Bronchial epithelial cell (primary cell): ENCODE data around the gene TFF2. TPM values are rescaled to one million over a fixed set of nuclear protein-coding genes. Genes with fewer than 3 reads are reported as not detected.

Experiments used
- DNase-seq: peaks from one replicate; pipeline ENCODE4 v3.0.0-alpha.2; 2010; ENCODE audit warnings: low read depth
- FAIRE-seq: peaks from 2 replicates; lab custom pipeline; 2011; peaks lifted over from hg19 to GRCh38; lab: Jason Lieb, UNC
- H3K27me3 ChIP-seq: 2 replicates; pipeline ENCODE4 v1.5.1; 2011; ENCODE audit warnings: low read length; ENCODE audit not compliant: control insufficient read depth, insufficient read depth
- H3K36me3 ChIP-seq: 2 replicates; pipeline ENCODE4 v1.5.1; 2011; ENCODE audit warnings: low read length; ENCODE audit not compliant: control insufficient read depth, insufficient read depth
- H3K4me3 ChIP-seq: 2 replicates; pipeline ENCODE4 v1.5.1; 2011; ENCODE audit warnings: mild to moderate bottlenecking, low read depth, low read length, control low read depth
- CTCF ChIP-seq: IDR thresholded peaks from 2 replicates; pipeline ENCODE4 v1.5.1; 2011; ENCODE audit warnings: mild to moderate bottlenecking, moderate library complexity, low read length, control low read depth, inconsistent platforms; ENCODE audit not compliant: insufficient read depth, severe bottlenecking
- total RNA-seq: library from RNA; depleted of rRNA; stranded (reverse); fragments of >200 nt; gene quantifications from 2 replicates; pipeline ENCODE4 v1.2.1, GENCODE V29; 2014

Gene TFF2
- total RNA-seq, 1 donor from 2014 or later: not detected

- no peaks in the 10 kb centered on the region for H3K36me3 ChIP-seq
- H3K27me3 ChIP-seq: no peaks in the 10 kb centered on the region
- FAIRE-seq (no peak), DNase-seq (peak; percentile 47)
- no peak within 1 kb of the TSS for H3K4me3 ChIP-seq
- TF ChIP-seq CTCF: no peak
Measured at GRCh38 chr21:42315296-42315891, 35.4 kb downstream of the TFF2 start, which contains the start of gene TFF3. Gene TFF3, minus strand, starts transcription at chr21:42315409. Its CDS starts 35 bp downstream, at chr21:42315374.

GRCh38 chr21:42314616-42315295, 36.0 kb downstream of the TFF2 start:
- FAIRE-seq: no peak
- no peak overlapping the region for H3K4me3 ChIP-seq
- no peaks in the 10 kb centered on the region for H3K36me3 ChIP-seq
- TF ChIP-seq CTCF: no peak
- DNase-seq: no peak
- H3K27me3 ChIP-seq: no peaks in the 10 kb centered on the region

GRCh38 chr21:42313501-42313969, 37.3 kb downstream of the TFF2 start:
- no peak overlapping the region for H3K4me3 ChIP-seq
- H3K36me3 ChIP-seq: no peaks in the 10 kb centered on the region
- TF ChIP-seq CTCF: no peak
- DNase-seq: no peak
- no peak for FAIRE-seq
- H3K27me3 ChIP-seq: no peaks in the 10 kb centered on the region

- FAIRE-seq (no peak), DNase-seq (no peak)
- no peaks in the 10 kb centered on the region for H3K27me3 ChIP-seq
- TF ChIP-seq CTCF: no peak
- no peak overlapping the region for H3K4me3 ChIP-seq
- no peaks in the 10 kb centered on the region for H3K36me3 ChIP-seq
Measured at GRCh38 chr21:42312626-42313104, 38.1 kb downstream of the TFF2 start.

- Histone ChIP-seq H3K27me3 (no peaks in the 10 kb centered on the region), H3K4me3 (no peak overlapping the region), H3K36me3 (no peaks in the 10 kb centered on the region)
- TF ChIP-seq CTCF: no peak
- DNase-seq (no peak), FAIRE-seq (no peak)
Measured at GRCh38 chr21:42311816-42312625, 38.8 kb downstream of the TFF2 start.
